DMS 273 treated with DMSO at 0.1 percent for 48 hours (cell line): ENCODE results near the gene BNC2.
"Not testable (repeated sequence)": the region's sequence is repeated elsewhere in the genome, so short reads cannot be mapped to it uniquely, and the experiment has no call there.

Experiments
- DNase-seq: peaks from one replicate; lab custom pipeline; 2025; lab: John Stamatoyannopoulos, UW

The BNC2 gene

DNA sequence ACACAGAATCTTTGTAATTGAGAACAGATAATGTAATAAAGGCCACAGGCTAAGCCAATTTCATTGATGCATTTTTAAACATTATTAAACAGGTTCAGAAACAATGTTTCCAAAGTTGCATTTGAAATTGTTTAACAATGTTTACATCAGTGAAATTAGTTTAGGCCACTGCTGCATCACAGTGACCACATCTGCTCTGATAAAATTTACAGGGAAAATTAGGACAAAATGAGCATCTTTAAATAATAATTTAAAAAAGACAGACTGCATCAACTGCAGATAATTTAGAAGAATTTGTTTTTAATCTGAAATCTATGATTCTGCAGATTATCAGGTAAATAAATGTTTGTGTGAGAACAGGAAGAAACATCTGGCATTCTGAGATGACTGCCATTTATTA is 420.4 kb downstream of the BNC2 start:
- DNase-seq, result no peak

DNA sequence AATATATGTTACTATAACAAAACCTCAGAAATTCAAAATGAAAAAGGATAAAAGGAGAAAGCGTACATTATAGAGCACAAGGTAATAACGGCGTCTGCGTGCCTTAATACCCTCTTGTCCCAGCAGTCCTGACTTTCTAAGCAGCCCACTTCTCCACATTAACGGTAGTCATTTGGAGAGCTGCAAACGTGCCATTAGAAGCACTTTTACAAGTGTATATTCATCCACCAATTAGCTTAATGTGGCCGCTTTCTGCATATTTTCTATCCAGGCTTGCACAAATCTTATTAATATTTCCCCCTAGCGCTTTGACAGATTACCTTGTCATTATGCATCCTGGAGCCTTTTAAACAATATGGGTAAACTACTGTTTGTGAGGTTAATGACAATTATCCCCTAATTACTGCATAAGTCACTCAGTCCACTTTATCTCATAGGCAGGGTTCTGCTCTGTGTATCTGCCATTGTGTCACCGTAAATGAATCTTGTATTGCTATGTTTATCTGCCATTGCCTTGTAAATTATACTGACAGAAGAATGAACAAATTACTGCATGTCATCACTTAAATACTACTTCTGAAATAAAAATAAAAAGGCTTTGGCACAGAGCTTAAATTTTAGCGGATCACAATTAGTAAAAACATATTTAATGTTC is 421.3 kb downstream of the BNC2 start:
- no peak for DNase-seq

DNA sequence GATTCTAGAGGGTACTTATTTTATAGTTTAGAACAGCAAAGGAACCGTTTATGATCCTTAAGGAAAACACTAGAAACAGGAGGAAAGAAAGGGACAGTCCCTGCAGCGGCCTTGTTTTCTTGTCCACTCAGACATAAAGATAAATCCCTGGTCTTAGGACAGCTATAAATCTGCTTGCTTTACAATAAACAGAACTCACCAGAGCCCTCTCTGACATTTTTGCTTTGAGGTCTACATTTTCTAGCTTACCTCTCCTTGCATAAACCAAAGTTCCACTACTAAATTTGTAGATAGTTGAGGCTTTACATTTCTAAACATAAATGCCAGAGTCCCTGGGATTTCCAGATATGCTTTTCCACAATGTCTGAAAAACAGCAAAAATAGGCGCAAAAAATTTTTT is 422.5 kb downstream of the BNC2 start:
- DNase-seq, result no peak

DNA sequence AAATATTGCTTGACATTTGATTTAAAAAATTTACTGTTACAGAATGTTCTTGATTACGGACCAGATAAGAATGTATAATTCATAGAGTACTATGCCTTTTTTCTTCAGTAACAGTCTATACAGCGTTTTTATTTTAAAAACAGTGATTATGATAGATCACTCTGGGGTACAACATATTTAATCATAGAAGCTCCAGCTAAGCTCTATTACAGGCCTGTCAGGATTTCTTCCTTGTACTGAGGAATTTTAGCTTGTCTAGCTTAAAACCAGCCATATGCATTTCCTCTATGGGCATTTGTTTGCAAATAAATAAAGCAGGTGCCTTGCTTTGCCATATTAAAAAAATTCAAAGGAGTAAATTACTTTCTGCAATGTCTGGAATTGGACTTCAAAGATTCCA is 423.8 kb downstream of the BNC2 start:
- no peak for DNase-seq

- no peak for DNase-seq
These were observed 425.1 kb downstream of the BNC2 start for GRCh38 chr9:16445141-16445920.

- no peak for DNase-seq
These were observed 427.8 kb downstream of the BNC2 start for GRCh38 chr9:16442622-16443021.

DNA sequence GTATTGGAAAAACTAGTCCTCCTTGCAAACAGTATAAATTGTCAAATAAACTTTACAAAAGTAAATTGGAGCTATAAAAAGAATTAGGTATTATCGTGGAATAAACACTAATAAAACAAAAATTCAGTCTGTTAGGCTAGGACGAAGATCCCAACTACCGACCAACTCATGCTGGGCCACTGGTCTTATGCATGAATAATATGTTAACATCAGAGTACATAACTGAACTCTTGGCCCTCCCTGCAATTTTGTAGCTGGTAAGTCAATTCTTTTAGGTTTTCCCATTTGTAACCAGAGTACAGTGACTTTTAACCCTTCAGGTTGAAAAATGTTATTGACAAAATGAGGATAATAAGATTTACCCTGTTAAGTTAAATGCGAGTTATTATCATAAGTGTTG is 428.7 kb downstream of the BNC2 start:
- DNase-seq, result no peak

GRCh38 chr9:16438831-16439230 is 431.6 kb downstream of the BNC2 start:
- DNase-seq, result not testable (repeated sequence)

GRCh38 chr9:16436545-16436944 is 433.9 kb downstream of the BNC2 start:
- DNase-seq, result no peak

- DNase-seq, result no peak
These were observed 435.9 kb downstream of the BNC2 start for GRCh38 chr9:16434526-16434925.

- no peak for DNase-seq
These were observed 437.0 kb downstream of the BNC2 start for GRCh38 chr9:16433494-16433893.

- no peak for DNase-seq
These were observed 438.6 kb downstream of the BNC2 start for GRCh38 chr9:16431666-16432392.

DNA sequence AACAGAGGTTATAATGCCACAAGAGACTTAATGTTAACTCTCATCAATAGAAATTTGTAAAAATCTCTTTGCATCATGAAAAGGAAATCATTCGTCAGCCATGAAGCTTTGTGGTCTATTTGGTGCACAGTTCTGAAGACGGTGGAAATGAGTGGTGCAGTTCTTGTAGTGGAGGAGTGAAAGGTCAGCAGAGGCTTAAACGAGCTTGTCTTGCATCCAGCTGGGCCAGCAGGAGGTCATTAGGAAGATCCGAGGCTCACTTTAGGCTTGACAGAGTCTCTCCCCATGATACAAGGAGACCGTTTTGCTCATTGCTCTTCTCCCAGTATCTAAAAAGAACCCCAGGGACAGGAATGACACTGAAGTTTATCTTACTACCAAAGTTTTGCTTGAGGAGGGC is 440.8 kb downstream of the BNC2 start:
- no peak for DNase-seq

- no peak for DNase-seq
These were observed 442.5 kb downstream of the BNC2 start for GRCh38 chr9:16427873-16428427.

DNA sequence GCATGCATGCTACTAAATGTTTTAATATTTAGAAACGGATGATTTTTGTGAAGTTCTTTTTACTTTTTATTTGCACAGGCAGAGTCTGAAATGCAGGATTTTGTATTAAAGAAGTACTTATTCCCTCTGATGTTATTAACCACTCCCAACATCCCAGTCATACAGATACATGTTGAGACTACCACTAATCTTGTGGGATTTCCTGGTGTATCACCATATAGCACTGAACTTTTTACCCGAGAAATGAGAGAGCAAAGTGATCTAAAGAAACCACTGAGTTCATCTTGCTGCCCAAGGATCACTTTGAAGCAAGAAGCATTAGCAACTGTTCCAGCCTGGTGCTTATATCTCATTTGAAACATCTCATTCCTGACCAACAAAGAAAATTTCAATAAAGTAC is 443.8 kb downstream of the BNC2 start:
- DNase-seq, result no peak

- no peak for DNase-seq
These were observed 444.8 kb downstream of the BNC2 start for GRCh38 chr9:16425562-16426231.

GRCh38 chr9:16422114-16422513 is 448.4 kb downstream of the BNC2 start:
- DNase-seq, result no peak

DNA sequence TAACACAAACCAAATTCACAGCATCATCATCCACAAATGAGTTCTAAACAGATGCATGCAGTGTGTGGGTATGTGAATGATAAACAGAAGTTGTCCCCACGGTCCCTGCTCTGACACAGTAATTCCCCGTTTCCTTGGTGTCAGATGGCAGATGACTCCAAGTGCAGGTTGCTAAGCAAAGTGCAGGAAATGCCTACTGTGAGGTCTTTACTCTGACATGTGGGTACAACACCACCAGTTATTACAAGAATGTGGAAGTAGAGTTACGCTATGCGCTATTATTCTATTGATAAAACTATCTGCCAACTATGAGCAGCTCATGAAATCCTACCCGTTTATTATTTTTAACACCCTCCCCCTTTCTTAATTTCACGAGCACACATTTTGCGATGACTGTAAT is 448.9 kb downstream of the BNC2 start:
- DNase-seq, result no peak

DNA sequence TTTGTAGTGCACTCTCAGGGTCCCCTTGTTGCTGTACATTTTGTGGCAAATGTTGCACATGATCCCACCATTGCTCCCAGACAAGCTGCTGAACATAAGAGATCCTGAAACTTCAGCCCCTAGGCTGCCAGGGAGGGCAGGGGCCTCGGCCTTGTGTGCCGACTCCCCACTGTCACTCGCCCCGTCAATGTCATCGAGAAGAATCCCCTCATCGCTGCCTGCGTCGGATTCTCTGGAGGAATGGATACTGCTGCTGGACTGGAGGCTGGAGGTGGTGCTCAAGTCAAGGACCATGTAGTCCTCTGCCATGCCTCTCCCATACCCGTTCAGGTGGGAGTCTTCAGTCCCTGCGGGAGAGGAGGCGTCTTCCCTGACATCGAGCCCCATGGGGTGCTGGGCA is 451.3 kb downstream of the BNC2 start:
- no peak for DNase-seq

- no peak for DNase-seq
These were observed 451.7 kb downstream of the BNC2 start for GRCh38 chr9:16418721-16419120.

GRCh38 chr9:16417749-16418148 is 452.7 kb downstream of the BNC2 start:
- no peak for DNase-seq

DNA sequence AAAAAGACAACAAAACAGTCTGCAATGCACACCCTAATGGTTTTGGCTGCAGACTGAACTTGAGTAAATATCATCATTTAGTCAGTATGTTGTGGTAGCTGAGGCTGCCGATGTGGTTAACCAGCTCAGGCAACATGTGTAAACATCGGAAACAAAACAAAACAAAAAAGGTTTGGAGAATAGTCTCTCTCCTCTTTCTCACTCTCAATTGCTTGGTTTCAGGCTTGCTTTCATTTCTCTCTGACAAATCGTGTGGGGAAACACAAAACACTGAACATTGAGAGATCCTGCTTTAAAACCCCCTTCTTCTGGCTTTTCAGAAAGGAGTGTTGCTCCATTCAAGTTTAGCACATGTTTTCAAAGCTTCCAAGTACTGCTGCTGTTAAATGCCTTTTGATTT is 453.3 kb downstream of the BNC2 start:
- no peak for DNase-seq
